GM19455 (cell line): ENCODE data around the gene COL4A2.
A peak's percentile ranks its signal among the peaks of the same experiment; 100 is the strongest.
"Not testable (repeated sequence)": the region's sequence is repeated elsewhere in the genome, so short reads cannot be mapped to it uniquely, and the experiment has no call there.

Source experiments
- ATAC-seq: cut with Tn5 transposase; IDR thresholded peaks from one replicate; pipeline ENCODE4 v1.9.1; 2021; ENCODE audit not compliant: unreplicated experiment

COL4A2 gene

GRCh38 chr13:110450016-110450900 is 143.2 kb downstream of the COL4A2 start:
- no peak for ATAC-seq

DNA sequence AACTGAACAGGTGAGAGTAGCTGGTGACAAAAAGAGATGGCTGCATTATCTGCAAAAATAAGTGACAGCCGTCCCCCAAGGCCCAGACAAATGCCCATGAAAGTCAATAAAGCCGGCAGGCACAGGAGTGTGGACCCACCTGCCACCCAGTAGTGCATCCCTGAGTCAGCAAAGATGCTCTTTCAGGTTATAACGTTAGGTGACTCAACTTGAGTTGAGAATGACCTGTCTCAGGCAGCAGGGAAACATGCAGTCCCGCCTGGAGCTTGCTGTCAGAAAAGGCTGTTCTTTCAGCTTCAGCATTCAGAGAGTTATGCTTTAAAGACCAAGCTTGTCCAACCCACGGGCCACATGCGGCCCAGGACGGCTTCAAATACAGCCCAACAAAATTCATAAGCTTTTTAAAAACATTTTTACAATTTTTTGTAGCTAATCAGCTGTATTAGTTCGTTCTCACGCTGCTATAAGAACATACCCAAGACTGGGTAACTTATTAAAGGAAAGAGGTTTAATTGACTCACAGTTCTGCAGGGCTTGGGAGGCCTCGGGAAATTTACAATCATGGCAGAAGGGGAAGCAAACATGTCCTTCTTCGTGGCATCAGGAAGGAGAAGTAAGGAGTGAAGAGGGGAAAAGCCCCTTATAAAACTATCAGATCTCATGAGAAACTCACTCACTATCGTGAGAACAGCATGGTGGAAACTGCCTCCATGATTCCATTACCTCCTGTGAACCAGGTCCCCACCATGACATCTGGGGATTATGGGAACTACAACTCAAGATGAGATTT is 144.1 kb downstream of the COL4A2 start:
- no peak for ATAC-seq

DNA sequence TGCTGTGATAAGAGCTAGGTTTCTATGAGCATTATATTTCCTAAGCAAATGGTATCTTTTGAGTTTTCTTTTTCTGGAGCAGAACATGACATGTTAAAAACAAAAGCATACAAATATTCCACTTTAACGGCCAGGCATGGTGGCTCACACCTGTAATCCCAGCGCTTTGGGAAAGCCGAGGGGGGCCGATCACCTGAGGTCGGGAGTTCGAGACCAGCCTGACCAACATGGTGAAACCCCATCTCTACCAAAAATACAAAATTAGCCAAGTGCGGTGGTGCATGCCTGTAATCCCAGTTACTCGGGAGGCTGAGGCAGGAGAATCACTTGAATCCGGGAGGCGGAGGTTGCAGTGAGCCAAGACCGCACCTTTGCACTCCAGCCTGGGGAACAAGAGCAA is 146.0 kb downstream of the COL4A2 start:
- not testable (repeated sequence) for ATAC-seq

- ATAC-seq = no peak
Observed at GRCh38 chr13:110453797-110454196, 146.7 kb downstream of the COL4A2 start.

DNA sequence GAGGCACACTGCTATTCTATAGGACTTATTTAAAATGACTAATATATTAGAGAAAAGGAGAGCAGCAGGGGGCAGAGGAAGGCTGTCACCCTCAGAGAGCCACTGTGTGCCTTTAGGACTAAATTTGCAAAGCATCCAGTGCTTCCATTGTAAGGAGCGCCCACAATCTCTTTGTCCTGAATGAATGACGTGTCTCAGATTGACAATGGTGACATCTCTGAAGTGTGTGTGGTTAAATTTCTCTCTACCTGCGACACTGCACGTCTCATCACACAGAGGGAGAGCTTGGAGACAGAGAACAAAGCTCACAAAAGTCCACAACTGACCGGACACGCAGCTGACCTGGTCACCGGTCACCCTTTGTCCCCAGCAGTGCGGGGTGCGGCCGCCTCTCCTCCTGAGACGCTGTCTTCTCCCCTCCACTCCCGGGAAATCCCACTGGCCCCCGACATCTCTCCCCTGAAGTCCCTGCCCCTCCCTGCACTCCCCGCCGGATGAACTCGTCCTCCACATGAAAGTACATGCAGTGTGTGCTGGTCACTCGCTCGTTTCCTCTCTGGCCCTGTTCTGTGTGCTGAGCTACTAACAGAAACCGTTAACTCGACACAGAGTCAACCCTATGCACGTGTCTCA is 147.3 kb downstream of the COL4A2 start:
- ATAC-seq = no peak

DNA sequence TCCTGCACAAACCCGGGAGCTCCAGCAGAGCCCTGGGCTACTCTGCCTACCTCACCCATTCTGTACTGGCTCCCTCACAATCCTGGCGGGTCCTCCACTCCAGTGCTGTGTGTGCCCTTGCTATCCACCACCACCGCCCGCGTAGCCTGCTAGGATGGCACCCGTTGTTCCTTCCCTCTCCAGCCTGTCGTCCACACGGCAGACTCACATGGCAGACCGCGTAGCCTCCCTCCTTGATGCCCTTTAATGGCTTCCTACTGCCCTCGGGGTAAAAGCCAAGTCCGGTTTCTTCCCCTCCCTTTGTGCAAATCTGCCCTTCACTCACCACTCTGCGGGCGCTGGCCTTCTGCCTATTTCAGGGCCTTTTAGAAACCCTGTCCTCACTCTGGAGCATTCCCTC is 147.9 kb downstream of the COL4A2 start:
- no peak for ATAC-seq

- no peak for ATAC-seq
Observed at GRCh38 chr13:110455444-110455843, 148.4 kb downstream of the COL4A2 start.

GRCh38 chr13:110455941-110456340 is 148.9 kb downstream of the COL4A2 start:
- ATAC-seq = peak; percentile 98

- no peak for ATAC-seq
Observed at GRCh38 chr13:110456550-110456949, 149.5 kb downstream of the COL4A2 start.

GRCh38 chr13:110457361-110457760 is 150.3 kb downstream of the COL4A2 start:
- ATAC-seq = no peak

- ATAC-seq = no peak
Observed at GRCh38 chr13:110458017-110458416, 150.9 kb downstream of the COL4A2 start.

- ATAC-seq = no peak
Observed at GRCh38 chr13:110458594-110459365, 151.7 kb downstream of the COL4A2 start.

DNA sequence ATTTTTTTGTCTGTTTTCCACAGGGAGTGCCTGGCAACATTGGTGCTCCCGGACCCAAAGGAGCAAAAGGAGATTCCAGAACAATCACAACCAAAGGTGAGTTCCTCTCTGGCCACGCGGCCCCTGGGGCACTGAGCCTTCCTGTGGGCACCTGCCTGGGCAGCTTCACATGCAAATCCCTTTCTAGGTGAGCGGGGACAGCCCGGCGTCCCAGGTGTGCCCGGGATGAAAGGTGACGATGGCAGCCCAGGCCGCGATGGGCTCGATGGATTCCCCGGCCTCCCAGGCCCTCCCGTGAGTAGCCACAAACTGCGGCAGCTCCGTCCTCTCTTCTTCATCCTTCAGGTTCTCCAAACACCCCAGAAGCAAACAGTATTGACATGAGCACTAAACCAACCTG is 155.0 kb downstream of the COL4A2 start:
- no peak for ATAC-seq

DNA sequence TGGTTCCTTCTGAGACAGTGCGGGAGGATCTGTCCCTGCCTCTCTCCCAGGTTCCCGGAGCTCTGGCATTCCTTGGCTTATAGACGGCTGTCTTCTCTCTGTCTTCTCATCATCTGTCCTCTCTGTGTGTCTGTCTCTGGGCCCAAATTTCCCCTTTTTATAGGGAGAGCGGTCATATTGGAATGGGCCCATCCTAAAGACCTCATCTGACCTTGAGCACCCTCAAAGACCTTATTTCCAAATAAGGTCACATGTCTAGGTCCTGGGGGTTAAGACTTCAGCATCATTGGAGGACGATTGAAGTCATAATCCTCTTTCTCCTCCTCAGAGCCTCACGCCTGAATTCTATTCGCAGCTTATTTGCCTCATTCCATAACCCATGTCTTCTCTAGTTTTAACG is 156.1 kb downstream of the COL4A2 start:
- no peak for ATAC-seq

DNA sequence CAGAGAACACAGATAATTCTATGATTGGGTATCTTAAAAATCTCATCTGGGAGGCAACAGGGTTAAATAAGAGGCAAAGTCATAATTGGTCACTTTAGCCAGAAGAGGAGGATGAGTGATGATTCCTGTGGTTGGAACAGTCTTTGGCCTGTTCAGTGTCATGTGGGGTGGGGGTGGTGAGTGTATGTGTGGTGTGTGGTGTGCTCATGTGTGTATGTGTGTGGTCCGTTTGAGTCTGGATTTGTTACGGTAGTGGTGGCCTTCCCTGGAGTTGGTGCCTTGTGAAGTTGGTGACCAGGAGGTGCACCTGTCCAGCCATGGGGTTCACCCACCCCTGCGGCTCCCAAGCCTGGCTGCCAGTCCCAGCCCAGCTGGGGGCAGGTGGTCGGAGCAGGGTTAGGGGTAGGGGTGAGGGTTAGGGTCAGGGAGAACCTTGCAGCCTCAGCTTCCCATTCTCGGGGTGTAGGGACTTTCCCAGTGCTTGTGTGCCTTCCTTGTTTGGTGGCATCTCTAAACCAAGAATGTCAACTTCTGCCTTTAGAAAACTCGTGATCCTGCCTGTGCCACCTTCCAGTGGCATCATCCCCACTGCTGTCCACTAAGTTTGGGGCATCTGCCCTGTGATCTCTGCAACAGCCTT is 156.9 kb downstream of the COL4A2 start:
- ATAC-seq = no peak

- no peak for ATAC-seq
Observed at GRCh38 chr13:110464556-110465333, 157.7 kb downstream of the COL4A2 start.

- ATAC-seq = no peak
Observed at GRCh38 chr13:110465696-110466095, 158.6 kb downstream of the COL4A2 start.

- ATAC-seq = no peak
Observed at GRCh38 chr13:110466266-110466915, 159.3 kb downstream of the COL4A2 start.

- ATAC-seq = no peak
Observed at GRCh38 chr13:110467516-110468110, 160.5 kb downstream of the COL4A2 start.
